Cardiac muscle cell (in vitro differentiated cells and primary cell): Measurements from ENCODE around the gene LAMTOR5. TPM values are rescaled to one million over a fixed set of nuclear protein-coding genes. Genes with fewer than 3 reads are reported as not detected.

Experiments used
- DNase-seq, 2 donors: peaks; one replicate each; pipeline versions ENCODE4 v3.0.0 to v3.0.0-alpha.2; 2010 to 2017; ENCODE audit warnings: low read depth in 1 of 2, low spot score in 1 of 2
- H3K27ac ChIP-seq: fragments of 200-600 bp; sonication (generic); 2 replicates; pipeline ENCODE4 v1.5.1; 2016
- H3K27me3 ChIP-seq: fragments of 200-600 bp; sonication (generic); 2 replicates; pipeline ENCODE4 v1.6.0; 2016; ENCODE audit warnings: control low read depth
- H3K36me3 ChIP-seq: fragments of 200-600 bp; sonication (generic); 2 replicates; pipeline ENCODE4 v1.5.1; 2016; ENCODE audit warnings: control low read depth
- H3K4me1 ChIP-seq: fragments of 200-600 bp; sonication (generic); 2 replicates; pipeline ENCODE4 v1.8.1; 2017; ENCODE audit warnings: low read depth, mild to moderate bottlenecking, mixed run types
- H3K4me3 ChIP-seq: fragments of 200-600 bp; sonication (generic); 2 replicates; pipeline ENCODE4 v1.5.1; 2016; ENCODE audit warnings: mild to moderate bottlenecking
- H3K9me3 ChIP-seq: fragments of 200-600 bp; sonication (generic); 2 replicates; pipeline ENCODE4 v1.5.1; 2017; ENCODE audit warnings: low read depth, mild to moderate bottlenecking, control low read depth
- CTCF ChIP-seq: IDR thresholded peaks from 2 replicates; pipeline ENCODE4 v1.5.1; 2012; ENCODE audit warnings: low read depth, mild to moderate bottlenecking, low read length
- polyA plus RNA-seq: library from polyadenylated mRNA; unstranded; fragments of >200 nt; fragmentation: Nextera tagmentation; extraction: Ambion mirVana; gene quantifications from 2 replicates; pipeline ENCODE4 v1.2.1, GENCODE V29; 2016
- total RNA-seq: library from RNA; depleted of rRNA; stranded (reverse); fragments of >200 nt; gene quantifications from 2 replicates; pipeline ENCODE4 v1.2.3, GENCODE V29; 2016

The LAMTOR5 gene
- total and polyA plus RNA-seq, 2 experiments from 2014 or later = 78.3 to 465 TPM

- Histone ChIP-seq H3K4me3 (no peak overlapping the region), H3K27me3 (no peaks in the 10 kb centered on the region), H3K4me1 (no peaks in the 10 kb centered on the region), H3K36me3 (no peaks in the 10 kb centered on the region), H3K27ac (no peak overlapping the region), H3K9me3 (no peaks in the 10 kb centered on the region)
- DNase-seq = peak in 1 of 2 donors; percentile 72
- TF ChIP-seq CTCF = no peak
Observed at GRCh38 chr1:110393691-110394492, 13.6 kb downstream of the LAMTOR5 start.

GRCh38 chr1:110393286-110393685 is 14.2 kb downstream of the LAMTOR5 start:
- no peaks in the 10 kb centered on the region for H3K36me3 ChIP-seq
- no peak for TF ChIP-seq CTCF

DNA sequence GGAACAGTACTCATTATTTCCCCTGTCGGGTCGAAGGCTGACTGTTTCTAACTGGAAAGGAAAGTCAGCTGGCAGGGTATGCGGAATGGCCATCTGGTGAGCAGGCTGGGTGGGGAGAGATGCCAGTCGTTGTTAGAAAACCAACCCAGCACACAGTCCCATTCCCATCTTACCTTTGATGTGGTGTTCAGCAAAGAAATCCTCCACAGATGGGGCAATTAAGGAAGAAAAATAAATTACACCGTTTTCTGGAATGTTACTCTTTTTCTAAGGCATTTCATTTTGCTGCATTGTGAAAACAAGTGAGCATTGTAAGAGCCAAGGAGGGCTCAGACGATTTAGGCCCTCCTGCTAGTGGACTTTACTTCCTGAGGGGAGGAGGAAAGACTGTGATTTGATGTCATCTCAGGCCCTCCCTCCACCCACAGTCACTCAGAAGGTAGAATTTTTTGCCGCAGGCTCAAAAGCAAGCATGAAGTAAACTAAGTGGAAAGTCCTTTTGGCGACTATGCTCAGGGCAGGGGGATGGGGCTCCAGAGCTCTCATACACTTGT is 16.7 kb downstream of the LAMTOR5 start, which contains the start of gene SLC16A4:
TSS of gene SLC16A4 (minus strand) at position 335 of the 554 bp plus-strand sequence. CDS start 1,703 bp downstream, outside the sequence.
- no peaks in the 10 kb centered on the region for H3K36me3 ChIP-seq
- no peaks in the 10 kb centered on the region for H3K9me3 ChIP-seq
- H3K4me1 ChIP-seq = no peaks in the 10 kb centered on the region
- no peak within 1 kb of the TSS for H3K4me3 ChIP-seq
- TF ChIP-seq CTCF = no peak
- no peak within 1 kb of the TSS for H3K27ac ChIP-seq
- H3K27me3 ChIP-seq = no peaks in the 10 kb centered on the region
- DNase-seq = peak in 1 of 2 donors; percentile 69

More at GRCh38 chr1:110393286-110393685, 14.2 kb downstream of the LAMTOR5 start:
- no peak overlapping the region for H3K27ac ChIP-seq
- H3K4me3 ChIP-seq = no peak overlapping the region
- peak in 1 of 2 donors; percentile 26 for DNase-seq
- H3K9me3 ChIP-seq = no peaks in the 10 kb centered on the region
- H3K27me3 ChIP-seq = no peaks in the 10 kb centered on the region
- H3K4me1 ChIP-seq = no peaks in the 10 kb centered on the region

GRCh38 chr1:110390096-110390495 is 17.4 kb downstream of the LAMTOR5 start:
- DNase-seq = peak in 1 of 2 donors; percentile 71
- H3K27ac ChIP-seq = no peak overlapping the region
- H3K27me3 ChIP-seq = no peaks in the 10 kb centered on the region
- no peak overlapping the region for H3K4me3 ChIP-seq
- no peaks in the 10 kb centered on the region for H3K4me1 ChIP-seq
- H3K9me3 ChIP-seq = no peaks in the 10 kb centered on the region
- no peaks in the 10 kb centered on the region for H3K36me3 ChIP-seq
- peak; percentile 17 for TF ChIP-seq CTCF

GRCh38 chr1:110387048-110387754 is 20.3 kb downstream of the LAMTOR5 start:
- no peak overlapping the region for H3K4me3 ChIP-seq
- H3K27ac ChIP-seq = no peak overlapping the region
- H3K36me3 ChIP-seq = no peaks in the 10 kb centered on the region
- H3K27me3 ChIP-seq = no peaks in the 10 kb centered on the region
- no peak for TF ChIP-seq CTCF
- H3K4me1 ChIP-seq = no peaks in the 10 kb centered on the region
- no peaks in the 10 kb centered on the region for H3K9me3 ChIP-seq
- no peak for DNase-seq
